NCI-H1694 treated with DMSO at 0.1 percent for 48 hours (cell line): ENCODE measurements around the gene KRTAP5-6.

Experiments
- DNase-seq: peaks from one replicate; lab custom pipeline; 2025; lab: John Stamatoyannopoulos, UW

Gene KRTAP5-6

DNA sequence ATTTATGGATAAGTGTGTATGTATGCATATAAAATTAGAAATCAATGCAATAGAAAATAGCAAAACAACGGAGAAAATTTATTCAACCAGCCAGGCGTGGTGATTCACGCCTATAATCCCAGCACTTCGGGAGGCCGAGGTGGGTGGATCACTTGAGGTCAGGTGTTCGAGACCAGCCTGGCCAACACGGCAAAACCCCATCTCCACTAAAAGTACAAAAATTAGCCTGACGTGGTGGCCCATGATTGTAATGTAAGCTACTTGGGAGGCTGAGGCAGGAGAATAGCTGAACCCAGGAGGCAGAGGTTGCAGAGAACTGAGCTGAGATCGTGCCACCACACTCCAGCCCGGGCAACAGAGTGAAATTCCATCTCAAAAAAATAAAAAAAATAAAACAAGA, 5.5 kb downstream of the KRTAP5-6 start:
- no peak for DNase-seq

DNA sequence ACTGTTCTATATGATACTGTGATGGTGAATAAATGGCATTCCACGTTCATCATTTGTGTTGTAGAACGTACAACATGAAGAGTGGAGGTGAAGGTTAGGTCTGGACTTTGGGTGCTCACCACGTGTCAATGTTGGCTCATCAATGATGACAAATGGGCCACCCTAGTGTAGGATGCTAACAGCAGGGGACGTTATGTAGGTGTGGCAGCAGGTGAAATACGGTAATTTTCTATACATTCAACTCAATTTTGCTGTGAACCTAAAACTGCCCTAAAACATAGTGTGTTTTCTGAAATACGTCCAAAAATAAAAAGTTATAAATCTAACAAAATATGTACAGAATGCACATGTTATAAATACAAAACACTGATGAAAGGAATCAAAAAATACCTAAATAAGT, 6.2 kb downstream of the KRTAP5-6 start:
- no peak for DNase-seq

DNA sequence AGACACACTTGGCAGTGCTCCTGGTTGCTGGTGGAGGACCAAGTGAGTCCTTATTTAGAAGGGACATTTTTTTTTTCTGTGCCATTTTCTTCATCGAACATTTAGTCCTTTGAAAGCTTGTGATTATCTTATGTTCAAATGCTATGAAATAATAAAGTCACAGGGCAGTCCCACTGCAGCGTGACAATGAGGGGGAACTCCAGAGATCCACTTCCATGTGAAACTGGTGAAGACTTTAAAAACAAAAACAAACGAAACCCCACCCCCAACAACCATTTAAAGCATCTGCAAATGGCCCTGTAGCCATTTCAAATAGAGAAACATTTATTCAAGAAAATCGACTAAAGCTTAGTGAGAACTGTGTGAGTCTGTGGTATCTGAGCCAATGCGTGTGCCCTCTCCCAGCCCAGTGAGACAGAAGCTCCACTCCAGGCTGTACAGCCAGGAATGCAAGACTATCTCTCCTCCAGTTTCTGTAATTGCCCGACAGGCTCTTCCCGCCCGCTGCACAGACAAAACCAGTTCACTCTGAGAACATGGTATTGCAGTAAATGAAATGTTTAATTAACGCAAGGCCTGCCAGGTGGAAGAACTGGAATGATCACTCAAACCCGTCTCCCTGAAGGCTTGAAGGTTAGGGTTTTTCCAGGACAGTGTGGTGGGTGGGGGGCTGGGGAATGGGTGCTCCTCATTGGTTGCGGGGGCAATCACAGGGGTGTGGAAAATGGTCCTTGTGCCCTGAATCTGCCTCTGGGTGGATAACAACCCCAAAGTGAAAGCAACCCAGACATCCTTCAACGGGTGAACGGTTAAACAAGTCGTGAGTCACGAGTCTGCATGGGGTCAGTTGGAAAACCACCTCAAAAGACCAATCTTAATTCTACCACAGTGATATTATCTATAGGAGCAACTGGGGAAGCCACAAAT, 8.4 kb downstream of the KRTAP5-6 start:
- no peak for DNase-seq

DNA sequence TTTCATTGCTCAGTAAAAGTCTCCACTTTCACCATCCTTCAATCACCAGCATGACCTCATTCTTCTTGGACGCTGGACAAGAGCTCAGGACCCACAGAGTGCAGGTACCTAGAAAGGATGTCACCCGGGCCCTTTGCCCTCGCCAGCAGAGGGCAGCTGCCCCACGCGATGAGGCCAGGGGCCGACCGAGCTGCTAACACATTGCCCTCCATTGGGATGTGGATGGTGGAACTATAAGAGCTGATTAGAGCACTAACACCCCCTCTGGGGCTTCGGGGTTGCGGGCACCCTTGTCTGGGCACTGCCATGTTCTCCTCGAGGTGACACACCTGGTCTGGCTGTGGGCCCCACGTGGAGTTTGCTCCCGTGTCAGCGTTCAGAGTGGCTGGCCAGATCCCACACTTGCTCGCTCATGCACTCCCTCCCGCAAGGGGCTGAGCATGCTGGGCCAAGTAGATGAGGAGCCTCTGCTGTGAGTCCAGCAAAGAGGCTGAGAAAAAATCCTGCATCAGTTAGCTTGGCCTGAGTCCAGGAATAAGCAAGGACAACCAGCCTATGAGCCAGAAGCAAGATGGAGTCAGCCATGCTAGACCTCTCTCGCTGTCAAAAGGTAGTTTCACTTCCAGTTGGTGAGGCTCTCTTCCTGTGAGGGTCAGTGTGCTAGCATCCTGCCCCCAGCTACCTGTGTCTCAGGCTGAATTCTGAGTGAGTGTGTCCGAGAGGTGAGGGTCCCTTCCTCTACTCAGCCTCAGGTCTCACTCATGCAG, 9.8 kb downstream of the KRTAP5-6 start:
- no peak for DNase-seq

DNA sequence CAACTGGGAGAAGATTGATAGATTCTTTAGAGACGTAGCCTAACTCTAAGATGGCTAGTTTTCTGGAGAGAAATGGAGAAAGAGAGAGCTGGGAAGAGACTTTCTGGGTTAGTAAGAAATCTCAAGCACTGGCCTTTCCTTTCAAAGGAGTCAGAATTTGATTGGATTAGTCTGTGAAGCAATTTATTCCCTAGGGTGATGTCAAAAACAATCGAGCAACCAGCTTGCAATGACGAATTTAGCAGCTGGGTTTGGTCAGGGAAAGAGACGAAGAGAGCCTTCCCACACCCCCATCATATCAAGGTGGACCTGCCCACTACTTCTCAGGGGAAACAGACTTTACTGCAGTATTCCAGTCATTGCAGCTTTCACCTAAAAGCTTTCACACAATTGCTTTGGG, 10.8 kb downstream of the KRTAP5-6 start:
- DNase-seq, result no peak

DNA sequence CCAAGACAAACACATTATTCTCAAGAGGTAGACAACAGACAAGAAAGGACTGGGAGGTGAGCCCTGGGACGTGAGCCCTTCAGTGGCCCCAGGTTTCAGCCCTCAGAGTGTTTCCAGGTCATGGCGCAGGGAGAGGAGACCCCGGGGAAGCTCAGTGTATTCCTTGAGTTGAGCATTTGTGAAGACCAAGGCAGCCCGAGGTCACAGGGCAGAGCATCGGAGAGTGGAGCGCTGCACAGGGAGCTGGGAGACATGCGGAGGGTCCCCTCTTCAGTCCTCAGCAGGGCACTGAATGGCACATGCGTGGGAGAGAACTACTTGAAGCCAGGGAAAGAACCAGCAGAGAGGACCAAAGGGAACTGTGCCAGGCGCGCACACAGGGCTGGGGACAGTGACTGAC, 11.7 kb downstream of the KRTAP5-6 start:
- DNase-seq, result no peak

DNA sequence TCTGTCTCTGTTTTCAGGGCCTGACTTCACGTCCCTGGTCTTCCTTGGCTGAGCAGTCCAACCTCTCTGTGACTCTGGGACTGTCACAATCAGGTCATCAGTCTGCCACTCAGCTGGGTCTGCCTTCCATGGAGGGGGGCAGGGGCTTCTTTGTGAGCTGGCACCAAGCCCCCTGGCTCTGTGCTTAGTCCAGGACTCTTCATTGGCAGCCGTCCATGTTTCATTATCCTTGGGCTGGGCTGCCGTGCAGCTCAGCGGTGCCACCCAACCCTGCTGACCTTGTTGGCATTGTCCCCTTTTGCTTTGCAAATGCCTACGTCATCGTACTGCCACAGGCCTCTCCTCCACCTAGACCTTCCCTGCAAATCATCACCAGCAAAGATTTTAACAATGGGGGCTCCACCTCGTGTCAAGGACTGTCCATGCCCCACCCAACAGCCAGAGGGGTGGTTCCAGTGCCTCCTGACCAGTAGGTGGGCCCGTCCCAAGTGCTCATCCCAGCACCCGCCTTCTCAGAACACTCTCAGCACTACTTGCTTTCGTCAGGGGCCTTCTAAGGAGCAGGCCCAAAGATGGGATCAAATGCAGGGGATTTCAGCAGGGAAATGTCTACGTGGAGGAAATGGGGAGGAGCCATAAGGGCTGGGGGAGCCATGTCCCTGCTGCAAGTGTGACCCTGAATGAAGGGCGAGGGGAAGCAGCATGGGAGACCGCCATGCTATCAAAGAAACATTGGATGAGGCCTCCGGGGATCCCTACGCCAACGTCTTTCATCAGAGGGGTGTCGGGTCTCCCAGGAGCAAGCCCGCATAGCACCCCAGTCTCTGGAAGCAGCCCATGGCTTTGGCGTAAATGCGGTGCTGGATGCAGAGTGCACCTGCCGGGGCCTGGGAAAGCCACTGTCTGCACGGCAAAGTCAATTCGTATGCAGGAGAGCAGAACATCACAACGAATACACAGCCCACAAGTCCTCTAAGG, 18.2 kb downstream of the KRTAP5-6 start:
- DNase-seq, result no peak

DNA sequence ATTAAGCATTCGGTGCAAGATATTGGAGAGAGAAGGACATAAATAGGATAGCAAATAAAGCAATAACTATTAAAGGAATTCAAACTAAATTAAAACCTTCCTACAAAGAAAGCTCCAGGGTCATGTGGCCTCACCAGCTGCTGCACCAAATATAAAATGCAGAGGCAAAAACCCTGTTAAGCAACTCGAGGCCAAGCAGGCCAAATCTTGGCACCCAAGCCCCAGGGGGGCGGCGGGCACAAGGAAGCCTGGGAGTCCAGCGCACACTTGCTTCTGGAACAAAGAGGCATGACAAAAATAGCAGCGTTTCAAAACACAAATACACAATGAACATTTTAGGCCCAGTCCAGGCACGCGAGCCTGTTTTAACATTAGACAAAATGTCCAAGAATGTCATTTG, 20.8 kb downstream of the KRTAP5-6 start:
- no peak for DNase-seq

DNA sequence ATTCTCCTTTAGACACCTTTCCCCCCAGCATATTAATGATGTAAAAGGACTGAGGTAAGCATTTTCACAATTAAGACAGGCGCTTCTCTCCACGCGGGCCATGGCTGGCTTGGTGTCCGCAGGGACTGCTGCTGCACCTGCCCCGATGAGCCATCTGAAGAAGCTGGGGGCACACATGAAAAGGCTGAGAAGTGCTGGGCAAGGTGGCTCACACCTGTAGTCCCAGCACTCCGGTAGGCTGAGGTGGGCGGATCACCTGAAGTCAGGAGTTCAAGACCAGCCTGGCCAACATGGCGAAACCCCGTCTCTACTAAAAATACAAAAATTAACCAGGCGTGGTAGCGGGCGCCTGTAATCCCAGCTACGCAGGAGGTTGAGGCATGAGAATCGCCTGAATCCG, 21.3 kb downstream of the KRTAP5-6 start:
- DNase-seq, result no peak

DNA sequence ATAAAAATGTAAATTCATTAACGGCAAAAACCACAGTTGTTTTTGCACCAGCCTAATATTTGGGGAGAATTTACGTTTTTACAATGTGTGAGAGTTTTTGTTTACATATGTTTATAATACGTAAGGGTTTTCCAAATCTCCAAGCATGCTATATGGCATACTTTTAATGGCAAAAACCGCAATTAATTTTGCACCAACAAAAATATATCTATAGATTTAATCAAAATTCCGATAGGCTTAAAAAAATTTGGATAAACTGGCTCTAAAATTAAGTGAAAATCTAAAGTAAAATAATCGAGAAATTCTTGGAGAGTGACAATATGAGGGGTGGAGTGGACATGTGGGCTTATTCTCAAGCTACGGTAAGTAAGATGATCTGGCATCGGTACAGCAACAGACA, 22.8 kb downstream of the KRTAP5-6 start:
- no peak for DNase-seq

DNA sequence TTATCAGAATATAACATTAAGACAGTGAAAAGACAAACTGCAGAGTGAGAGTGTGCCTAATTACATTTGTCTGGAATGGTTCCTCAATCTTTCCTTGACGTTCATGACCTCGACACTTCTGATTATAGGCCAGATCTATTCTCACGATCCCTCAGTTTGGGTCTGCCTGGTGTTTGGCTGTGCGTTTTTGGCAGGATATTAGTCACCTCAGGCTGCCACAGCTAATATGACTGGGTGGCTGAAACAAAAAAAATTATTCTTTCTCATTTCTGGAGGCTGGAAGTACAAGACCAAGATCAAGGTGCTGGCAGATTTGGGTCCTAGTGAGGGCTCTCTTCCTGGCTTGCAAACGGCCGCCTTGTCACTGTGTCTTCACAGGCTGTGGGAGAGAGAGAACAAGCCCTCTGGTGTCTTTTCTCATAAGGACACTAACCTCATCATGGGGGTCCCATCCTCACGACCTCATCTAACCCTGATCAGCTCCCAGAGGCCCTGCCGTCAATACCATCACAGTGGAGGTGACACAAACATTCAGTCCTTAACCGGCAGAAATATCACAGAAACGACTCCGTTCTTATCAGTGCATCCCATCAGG, 30.2 kb downstream of the KRTAP5-6 start:
- no peak for DNase-seq

DNA sequence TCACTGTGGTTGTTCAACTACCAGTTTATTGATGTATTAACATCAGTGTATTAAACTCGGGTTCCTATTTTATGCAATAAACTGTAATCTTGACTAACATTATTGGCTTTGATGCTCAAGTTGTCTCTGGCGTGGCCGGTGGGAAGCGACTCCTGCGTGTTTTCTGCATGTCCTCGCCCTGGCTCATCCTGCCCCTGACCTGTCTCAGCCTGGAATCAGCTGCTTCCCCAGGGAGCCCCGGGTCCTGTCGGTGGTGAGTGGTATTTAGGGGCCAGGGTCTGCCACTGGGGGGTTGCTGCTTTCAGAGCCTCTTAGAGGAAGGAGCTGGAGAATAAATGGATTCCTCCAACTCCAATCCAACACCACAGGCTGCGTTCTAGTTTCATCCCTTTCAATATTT, 30.9 kb downstream of the KRTAP5-6 start:
- DNase-seq, result no peak

DNA sequence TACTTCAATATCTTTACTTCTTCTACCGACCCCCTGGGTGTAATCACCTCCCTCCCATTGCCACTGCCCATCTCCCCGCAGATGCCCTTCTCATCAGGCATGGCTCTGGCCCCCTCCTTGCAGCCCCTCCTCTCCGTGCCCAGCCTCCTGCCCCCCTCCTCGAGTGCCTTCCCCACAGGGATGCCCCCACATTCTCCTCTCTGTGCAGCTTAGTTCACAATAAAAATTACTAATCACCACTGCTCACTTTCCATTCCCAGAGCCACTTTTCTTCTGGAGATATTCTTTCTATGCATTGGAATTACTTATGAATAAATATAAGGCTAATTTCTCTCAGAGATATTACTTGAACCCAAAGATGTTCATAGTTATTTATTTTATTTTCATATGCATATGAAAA, 31.3 kb downstream of the KRTAP5-6 start:
- no peak for DNase-seq

DNA sequence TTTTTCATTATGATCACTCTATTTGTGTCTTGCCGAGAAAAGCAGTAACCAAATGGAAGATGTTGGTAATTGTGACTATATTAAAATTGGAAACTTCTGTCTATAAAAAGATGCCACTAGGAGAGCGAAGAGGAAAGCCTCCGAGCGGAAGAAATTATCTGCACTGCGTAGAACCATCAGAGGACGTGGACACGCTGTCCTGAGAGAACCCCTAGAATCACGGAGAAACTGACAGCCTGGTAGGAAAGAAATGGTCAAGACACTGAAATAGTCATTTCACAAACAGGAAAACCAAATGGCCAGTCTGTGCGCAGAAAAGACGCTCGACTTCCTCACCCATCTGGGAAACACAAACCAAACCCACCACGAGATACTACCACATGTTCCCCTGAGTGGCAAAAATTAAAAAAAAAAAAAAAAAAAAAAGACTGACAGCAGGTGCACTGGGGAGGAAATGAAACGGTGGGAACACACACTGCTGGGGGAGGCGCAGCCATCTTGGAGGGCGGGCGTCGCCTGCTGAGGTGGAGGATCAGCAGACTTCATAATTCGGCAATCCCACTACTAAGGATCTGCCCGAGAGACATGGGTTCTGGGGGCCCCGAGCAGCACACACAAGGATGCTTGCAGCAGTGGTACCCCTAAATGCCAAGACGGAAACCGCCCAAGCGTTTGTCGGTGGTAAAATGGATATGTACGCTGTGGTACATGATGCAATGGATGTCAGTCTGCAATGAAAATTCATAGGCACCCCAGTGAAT, 32.1 kb downstream of the KRTAP5-6 start:
- no peak for DNase-seq

DNA sequence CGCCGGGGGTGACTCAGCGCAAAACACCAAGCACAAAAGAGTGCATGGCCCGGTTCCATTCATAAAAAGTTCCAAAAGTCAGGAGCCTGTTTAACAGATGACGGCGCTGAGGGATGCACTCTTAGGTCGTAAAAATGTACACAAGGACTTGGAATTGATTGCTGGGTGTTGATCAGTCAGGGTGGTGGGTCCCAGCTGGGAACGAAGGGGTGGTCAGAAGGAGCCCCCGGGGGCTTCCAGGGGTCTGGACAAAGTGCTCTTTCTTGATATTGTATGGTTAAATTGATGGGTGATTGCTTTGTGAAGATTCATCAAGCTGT, 32.7 kb downstream of the KRTAP5-6 start:
- DNase-seq, result no peak

DNA sequence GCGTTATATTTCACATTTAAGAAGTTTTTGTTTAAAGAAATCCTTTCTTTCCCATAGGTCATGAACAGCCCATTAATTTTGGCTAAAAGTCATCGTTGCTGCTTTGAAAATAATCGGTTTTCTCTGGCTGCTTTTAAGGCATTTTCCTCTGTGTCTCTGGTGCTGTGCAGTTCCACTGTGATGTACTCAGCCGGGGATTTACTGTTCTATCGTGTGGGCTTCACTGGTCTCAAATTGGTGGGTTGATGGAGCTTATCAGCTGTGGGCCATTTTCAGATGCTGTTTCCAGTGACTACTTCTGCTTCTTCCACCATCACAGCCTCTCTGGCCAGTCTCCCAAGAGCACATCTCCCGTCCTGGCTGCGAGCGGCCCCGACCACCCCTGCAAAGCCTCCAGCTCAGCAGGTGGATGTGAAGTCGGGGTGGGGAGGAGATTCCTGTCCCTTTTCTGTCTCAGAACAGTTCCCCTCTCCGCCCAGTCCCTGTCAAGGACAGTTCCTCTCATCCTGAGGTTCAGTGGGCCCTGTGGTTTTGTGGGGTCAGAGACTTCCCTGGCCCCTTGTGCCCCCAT, 33.1 kb downstream of the KRTAP5-6 start:
- DNase-seq, result no peak

DNA sequence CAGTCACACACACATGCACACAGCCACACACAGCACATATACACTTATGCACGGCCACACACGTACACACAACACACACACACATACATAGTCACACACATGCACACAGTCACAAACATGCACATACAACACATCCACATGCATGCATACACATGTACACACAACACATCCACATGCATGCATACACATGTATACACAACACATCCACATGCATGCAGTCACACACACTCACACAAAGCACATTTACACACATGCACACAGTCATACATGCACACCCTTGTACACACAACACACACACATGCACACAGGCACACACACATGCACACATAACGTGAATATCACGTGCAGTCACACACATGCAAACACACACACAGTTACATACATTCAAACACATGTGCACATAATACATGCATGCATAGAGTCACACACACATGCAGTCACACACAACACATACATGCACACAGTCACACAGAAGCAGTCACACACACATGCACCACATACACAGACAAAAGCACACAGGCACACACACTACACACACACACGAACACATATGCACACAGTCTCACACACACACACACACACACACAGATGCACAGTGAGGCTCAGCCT, 34.6 kb downstream of the KRTAP5-6 start:
- DNase-seq, result no peak

DNA sequence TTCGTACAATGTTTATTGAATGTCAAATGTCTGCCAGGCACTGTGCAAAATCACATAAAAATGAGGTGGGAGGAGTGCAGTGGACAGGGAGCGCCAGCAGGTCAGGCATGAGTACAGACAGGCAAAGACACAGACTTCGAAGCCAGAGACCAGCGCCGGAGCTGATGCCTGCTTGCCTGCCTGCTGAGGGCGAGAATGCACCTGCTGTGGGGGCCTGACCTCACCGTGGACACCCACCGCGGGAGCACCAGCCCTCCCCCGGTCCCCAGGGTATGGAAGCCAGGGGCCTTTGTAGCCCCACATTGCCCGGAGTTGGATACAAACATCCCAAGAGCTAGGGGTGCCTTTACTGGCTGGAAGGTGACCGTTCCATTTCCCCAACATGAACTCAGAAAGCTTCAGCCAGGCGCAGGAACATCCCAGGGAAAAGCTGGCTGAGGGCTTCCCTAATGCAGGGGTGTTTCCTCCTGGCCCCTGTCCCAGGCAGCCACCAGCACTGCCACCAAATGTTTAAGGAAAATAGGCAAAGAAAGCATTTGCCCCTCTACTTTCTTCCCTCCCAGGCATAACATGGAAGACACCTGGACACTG, 35.5 kb downstream of the KRTAP5-6 start:
- DNase-seq, result no peak

DNA sequence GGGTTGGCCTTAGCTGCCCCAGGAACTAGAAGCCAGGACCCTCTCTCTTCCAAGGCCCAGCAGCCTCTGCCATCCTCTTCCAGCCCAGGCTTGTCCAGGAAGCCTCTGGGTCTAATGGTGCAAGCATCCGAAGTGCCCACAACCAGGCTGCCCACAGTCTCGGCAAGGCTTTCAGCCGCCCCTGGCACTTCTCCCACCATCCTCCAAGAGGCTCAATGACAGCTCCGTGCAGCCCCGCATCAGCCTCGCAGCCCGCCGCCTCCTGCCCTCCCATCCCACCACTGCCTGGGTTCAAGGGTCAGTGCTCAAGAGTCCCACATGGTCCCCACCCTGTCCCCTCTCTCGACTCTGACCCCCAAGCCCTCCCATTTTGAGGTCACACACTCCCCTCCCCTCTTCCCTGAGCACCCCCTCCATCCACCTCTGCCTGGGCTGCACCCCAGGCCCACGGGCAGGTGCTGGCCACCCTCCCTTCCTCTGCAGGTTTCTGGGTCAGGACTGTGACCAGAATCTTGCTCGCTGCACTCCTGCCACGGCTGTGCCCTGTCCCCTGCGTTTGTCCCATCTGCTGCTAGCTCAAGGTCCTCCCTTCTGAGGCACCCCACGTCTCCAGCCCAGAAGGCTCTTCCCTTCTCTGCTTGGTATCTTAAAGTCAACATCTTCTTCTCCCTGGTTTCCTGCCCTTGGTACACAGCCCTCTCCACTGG, 36.2 kb downstream of the KRTAP5-6 start:
- no peak for DNase-seq
